GM12864 (cell line): ENCODE measurements around the gene SLC12A7.

Experiments
- DNase-seq: peaks from one replicate; pipeline ENCODE4 v3.0.0-alpha.2; 2011; ENCODE audit warnings: low read depth
- H3K4me3 ChIP-seq: 2 replicates; pipeline ENCODE4 v1.5.1; 2011; ENCODE audit warnings: mild to moderate bottlenecking, low read depth, low read length, control low read depth
- CTCF ChIP-seq: IDR thresholded peaks from 2 replicates; pipeline ENCODE4 v1.5.1; 2011; ENCODE audit warnings: low read depth, mild to moderate bottlenecking, moderate library complexity, low read length, control low read depth, inconsistent platforms; ENCODE audit errors: missing control alignments

Gene SLC12A7

GRCh38 chr5:1073239-1074102 is 38.4 kb downstream of the SLC12A7 start:
- no peak for TF ChIP-seq CTCF
- no peak overlapping the region for H3K4me3 ChIP-seq
- DNase-seq: no peak

GRCh38 chr5:1069720-1070088 is 42.2 kb downstream of the SLC12A7 start:
- H3K4me3 ChIP-seq: no peak overlapping the region
- TF ChIP-seq CTCF: no peak
- no peak for DNase-seq

- DNase-seq: no peak
- H3K4me3 ChIP-seq: no peak overlapping the region
- TF ChIP-seq CTCF: no peak
Observed at GRCh38 chr5:1068895-1069719, 42.8 kb downstream of the SLC12A7 start.

- no peak for TF ChIP-seq CTCF
- H3K4me3 ChIP-seq: no peak overlapping the region
- DNase-seq: no peak
Observed at GRCh38 chr5:1068204-1068894, 43.5 kb downstream of the SLC12A7 start.

- no peak overlapping the region for H3K4me3 ChIP-seq
- no peak for DNase-seq
- no peak for TF ChIP-seq CTCF
Observed at GRCh38 chr5:1067141-1068121, 44.4 kb downstream of the SLC12A7 start.

GRCh38 chr5:1066676-1067075 is 45.2 kb downstream of the SLC12A7 start:
- DNase-seq: no peak
- no peak overlapping the region for H3K4me3 ChIP-seq
- no peak for TF ChIP-seq CTCF
